GM19467 (cell line): ENCODE measurements around the gene ERAL1.
"Not testable (repeated sequence)": the region's sequence is repeated elsewhere in the genome, so short reads cannot be mapped to it uniquely, and the experiment has no call there.

Experiments
- ATAC-seq: cut with Tn5 transposase; IDR thresholded peaks from one replicate; pipeline ENCODE4 v1.9.1; 2021; ENCODE audit warnings: mild to moderate bottlenecking, moderate library complexity; ENCODE audit not compliant: unreplicated experiment

ERAL1 gene

GRCh38 chr17:28849281-28849680 is 5.5 kb upstream of the ERAL1 start:
- ATAC-seq: no peak

DNA sequence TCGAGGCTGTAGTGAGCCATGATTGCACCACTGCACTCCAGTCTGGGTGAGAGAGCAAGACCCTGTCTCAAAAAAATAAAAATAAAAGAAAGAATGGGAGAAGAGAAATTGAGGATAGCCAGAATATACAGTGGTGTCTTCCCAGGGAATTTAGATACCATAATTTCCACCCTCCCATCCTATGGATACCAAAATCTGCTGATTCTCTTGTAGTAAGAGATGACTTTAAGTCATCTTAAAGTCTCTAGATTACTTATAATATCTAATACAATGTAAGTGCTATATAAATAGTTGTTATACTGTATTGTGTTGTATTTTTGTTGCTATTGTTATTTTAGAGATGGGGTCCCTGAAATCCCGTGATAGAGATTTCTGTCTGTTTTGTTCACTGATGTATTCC is 1.5 kb upstream of the ERAL1 start:
- ATAC-seq: no peak

DNA sequence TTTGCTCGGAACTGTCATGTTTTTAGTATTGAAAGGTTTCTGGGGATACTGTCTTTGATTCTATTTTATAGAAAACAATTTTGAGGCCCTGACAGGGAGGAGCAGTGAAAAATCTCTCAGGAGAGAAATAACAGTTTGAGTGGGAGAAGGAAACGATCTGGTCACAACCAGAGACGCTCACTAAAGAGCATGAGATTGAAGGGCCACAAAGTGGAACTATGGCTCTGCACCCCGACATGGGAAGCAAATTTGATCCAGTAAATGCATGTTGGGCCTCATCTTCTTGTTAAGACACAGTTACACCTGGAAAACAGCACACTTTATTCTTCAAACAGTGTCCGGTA is 492 bp downstream of the ERAL1 start:
- ATAC-seq: no peak

DNA sequence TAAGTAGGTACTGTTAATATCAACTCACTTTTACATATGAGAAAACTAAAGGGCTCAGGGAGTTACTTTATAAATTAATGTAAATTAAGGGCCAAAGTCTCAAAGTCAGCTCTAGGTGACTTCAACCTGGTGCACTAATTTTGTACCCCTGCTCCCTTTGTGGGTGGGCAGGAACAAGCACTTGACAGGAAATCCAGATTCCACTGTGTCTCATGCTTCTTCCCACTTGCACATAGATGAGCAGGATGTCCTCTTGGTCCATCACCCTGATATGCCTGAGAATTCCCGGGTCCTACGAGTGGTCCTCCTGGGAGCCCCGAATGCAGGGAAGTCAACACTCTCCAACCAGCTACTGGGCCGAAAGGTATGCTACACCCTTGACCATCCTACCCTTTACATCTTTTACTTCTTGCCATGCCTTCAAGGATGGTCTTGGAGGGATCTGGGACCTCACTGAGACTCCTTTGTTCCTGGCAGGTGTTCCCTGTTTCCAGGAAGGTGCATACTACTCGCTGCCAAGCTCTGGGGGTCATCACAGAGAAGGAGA is 1.3 kb downstream of the ERAL1 start:
- no peak for ATAC-seq

DNA sequence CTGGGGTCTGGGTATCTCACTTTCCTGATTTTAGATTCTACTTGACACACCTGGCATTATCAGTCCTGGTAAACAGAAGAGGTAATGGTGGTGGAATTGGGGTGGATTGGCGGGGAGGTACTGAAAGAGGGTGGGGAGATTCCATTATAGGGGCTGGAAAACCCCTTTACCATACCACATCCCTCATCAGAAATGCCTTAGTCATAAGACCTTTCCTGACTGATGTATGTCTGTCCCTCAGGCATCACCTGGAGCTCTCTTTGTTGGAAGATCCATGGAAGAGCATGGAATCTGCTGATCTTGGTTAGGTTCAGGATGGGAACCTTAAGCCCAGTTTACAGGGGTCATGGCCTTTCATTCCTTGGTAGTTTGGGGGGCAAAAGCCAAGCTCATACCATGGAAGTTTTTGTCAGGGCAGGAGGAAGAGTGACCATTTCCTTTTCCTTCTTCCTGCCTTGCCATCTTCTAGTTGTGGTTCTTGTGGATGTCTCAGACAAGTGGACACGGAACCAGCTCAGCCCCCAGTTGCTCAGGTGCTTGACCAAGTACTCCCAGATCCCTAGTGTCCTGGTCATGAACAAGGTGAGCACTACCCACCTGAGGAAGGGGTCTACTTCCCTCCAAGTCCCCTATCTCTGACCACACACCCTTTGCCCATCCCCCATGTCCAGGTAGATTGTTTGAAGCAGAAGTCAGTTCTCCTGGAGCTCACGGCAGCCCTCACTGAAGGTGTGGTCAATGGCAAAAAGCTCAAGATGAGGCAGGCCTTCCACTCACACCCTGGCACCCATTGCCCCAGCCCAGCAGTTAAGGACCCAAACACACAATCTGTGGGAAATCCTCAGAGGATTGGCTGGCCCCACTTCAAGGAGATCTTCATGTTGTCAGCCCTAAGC is 3.3 kb downstream of the ERAL1 start:
- no peak for ATAC-seq

DNA sequence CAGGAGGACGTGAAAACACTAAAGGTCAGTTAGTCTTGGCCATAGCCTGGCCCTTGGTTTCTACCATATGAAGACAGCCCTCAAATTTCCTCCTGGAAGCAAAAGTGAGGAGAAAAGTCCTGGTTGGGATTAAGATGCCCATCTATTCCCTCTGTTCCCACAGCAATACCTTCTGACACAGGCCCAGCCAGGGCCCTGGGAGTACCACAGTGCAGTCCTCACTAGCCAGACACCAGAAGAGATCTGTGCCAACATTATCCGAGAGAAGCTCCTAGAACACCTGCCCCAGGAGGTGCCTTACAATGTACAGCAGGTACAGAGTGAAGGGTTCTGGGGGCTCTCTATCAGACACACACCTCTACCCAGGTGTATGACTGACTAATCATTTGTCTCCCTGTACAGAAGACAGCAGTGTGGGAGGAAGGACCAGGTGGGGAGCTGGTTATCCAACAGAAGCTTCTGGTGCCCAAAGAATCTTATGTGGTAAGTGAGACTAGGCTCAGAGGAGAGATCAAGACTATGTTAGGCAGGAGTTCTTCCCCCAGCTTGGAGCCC is 4.1 kb downstream of the ERAL1 start:
- ATAC-seq: no peak

GRCh38 chr17:28860363-28860808 is 5.6 kb downstream of the ERAL1 start:
- ATAC-seq: no peak

GRCh38 chr17:28861393-28862203 is 6.8 kb downstream of the ERAL1 start:
- no peak for ATAC-seq

DNA sequence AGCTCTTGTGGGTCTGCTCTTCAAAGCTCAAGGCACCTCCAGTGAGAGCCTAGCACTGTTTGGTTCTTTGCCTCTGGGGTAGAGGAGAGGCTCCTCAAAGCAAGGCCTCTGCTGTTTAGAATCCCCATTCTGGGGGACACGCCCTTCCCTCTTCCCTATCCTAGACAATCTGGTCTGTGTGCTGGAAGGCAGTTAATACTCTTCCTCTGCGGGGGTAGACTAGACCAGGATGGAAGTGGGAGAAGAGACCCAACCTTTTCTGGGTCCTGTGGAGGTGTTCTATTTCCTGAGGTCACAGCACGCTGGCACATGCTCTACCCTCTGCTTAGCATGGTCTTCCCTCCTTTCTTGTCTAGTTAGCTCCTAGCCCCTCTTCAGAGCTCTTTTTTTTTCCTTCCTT is 7.7 kb downstream of the ERAL1 start:
- no peak for ATAC-seq

DNA sequence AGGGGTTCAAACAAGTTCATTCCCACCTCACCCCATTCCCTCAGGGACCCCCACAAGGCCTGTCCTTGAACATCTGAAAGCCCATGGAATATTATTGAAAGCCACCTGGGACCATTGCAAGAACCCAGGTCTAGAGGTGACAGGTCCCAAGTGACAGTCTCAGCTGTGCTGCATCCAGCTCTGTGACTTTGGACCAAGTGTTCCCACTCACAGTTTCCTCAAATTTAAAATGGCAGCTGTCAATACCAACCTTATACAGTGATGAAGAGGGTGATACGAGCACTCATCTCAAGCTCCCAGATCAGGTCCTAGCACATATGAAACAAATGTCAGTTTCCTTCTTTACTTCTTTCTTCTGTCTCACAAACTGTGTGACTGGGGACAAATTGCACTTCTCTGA is 9.1 kb downstream of the ERAL1 start:
- no peak for ATAC-seq

- no peak for ATAC-seq
Measured at GRCh38 chr17:28864991-28865849, 10.4 kb downstream of the ERAL1 start.

- ATAC-seq: no peak
Measured at GRCh38 chr17:28865946-28866752, 11.3 kb downstream of the ERAL1 start.

- ATAC-seq: no peak
Measured at GRCh38 chr17:28867276-28867675, 12.5 kb downstream of the ERAL1 start.

- ATAC-seq: peak; percentile 91
Measured at GRCh38 chr17:28871056-28871579, 16.3 kb downstream of the ERAL1 start.

- ATAC-seq: no peak
Measured at GRCh38 chr17:28873839-28874238, 19.0 kb downstream of the ERAL1 start.

DNA sequence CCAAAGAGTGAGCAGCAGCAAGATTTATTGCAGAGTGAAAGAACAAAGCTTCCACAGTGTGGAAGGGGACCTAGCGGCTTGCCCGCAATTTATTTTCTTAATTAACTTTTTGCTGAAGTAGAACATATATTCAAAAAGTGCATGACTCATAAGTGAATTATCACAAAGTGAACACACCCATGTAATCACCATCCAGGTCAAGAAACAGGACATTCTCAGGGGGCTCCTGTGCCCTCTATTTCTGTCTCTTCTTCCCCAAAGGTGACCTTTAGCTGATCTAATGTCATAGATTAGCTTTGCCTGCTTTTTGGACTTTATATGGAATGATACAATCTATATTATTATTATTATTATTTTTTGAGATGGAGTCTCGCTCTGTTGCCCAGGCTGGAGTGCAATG is 19.9 kb downstream of the ERAL1 start:
- ATAC-seq: no peak

DNA sequence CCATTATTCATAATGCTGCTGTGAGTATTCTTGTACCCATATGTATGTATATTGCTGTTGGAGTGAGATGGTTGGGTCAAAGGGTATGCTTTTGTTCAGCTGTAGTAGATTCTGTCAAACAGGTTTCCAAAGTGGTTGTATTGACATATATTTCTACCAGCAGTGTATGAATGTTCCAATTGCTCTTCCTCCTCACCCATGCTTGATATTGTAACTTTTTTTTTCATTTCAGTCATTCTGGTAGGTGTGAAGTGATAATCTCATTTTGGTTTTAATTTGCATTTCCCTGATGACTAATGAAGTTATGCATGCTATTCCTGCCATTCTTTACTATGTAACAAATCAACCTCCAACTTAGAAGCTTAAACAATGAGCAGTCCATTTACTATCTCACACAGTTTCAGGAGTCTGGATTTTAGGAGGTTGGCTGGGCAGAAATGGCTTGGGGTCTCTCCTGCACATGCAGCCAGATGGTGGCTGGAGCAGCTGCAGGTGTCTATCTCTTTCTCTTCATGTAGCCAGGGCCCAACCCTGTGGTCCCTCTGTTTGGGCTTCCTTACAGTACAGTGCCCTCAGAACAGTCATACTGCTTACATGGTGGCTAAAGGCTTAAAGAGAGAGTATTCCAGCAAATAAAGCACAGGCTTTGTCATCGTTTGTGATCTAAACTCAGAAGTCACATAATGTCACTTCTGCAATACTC is 21.2 kb downstream of the ERAL1 start:
- no peak for ATAC-seq

DNA sequence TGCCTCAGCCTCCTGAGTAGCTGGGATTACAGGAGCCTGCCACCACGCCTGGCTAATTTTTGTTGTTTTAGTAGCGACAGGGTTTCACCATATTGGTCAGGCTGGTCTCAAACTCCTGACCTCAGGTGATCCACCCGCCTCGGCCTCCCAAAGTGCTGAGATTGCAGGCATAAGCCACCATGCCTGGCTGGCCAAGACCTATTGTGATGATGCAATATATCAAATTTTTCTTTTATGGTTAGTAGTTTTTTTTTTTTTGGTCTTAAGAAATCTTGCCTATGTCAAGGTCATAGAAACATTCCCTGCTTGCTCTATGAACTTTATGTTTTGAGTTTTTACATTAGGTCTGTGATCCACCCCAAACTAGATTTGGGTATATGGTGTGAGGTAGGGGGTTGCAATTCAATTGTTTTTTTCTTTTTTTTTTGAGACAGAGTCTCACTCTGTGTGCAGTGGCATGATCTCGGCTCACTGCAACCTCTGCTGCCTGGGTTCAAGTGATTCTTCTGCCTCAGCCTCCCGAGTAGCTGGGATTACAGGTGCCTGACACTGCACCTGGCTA is 22.4 kb downstream of the ERAL1 start:
- ATAC-seq: not testable (repeated sequence)
